SK-N-SH treated with all-trans-retinoic acid at 6 μM for 48 hours (cell line): Measurements from ENCODE around the gene FAM174B.

Experiments
- ATAC-seq: fragments of 200-7000 bp; cut with Tn5 transposase; 3 replicates; pipeline ENCODE4 v1.9.1; 2020; ENCODE audit warnings: mild to moderate bottlenecking, moderate library complexity
- ARNTL ChIP-seq: fragments of 450-650 bp; formaldehyde crosslinking; IDR thresholded peaks from 2 replicates; pipeline ENCODE4 v1.5.0; 2020; ENCODE audit warnings: low read depth, mild to moderate bottlenecking, moderate library complexity, borderline replicate concordance
- BACH2 ChIP-seq: fragments of 250-450 bp; sonication (Bioruptor Pico); IDR thresholded peaks from 2 replicates; pipeline ENCODE4 v1.9.0; 2021; ENCODE audit warnings: mild to moderate bottlenecking, borderline replicate concordance
- CSDC2 ChIP-seq: fragments of 250-450 bp; sonication (Bioruptor Pico); IDR thresholded peaks from 2 replicates; pipeline ENCODE4 v1.5.0; 2020; ENCODE audit warnings: mild to moderate bottlenecking, moderate library complexity
- CSRNP3 ChIP-seq: fragments of 250-450 bp; sonication (Bioruptor Pico); IDR thresholded peaks from 2 replicates; pipeline ENCODE4 v1.5.1; 2021; ENCODE audit warnings: mild to moderate bottlenecking, moderate library complexity
- GLIS3 ChIP-seq: fragments of 250-450 bp; sonication (Bioruptor Pico); IDR thresholded peaks from 2 replicates; pipeline ENCODE4 v1.5.0; 2020; ENCODE audit warnings: mild to moderate bottlenecking, moderate library complexity
- ISL1 ChIP-seq: fragments of 250-450 bp; sonication (Bioruptor Pico); IDR thresholded peaks from 2 replicates; pipeline ENCODE4 v2.1.2; 2022; ENCODE audit warnings: mild to moderate bottlenecking, moderate library complexity
- OSR1 ChIP-seq: fragments of 250-450 bp; sonication (Bioruptor Pico); IDR thresholded peaks from 2 replicates; pipeline ENCODE4 v1.8.0; 2022; ENCODE audit warnings: moderate library complexity, mild to moderate bottlenecking, inconsistent platforms
- PATZ1 ChIP-seq: fragments of 250-450 bp; sonication (Bioruptor Pico); IDR thresholded peaks from 2 replicates; pipeline ENCODE4 v1.8.0; 2020; ENCODE audit warnings: mild to moderate bottlenecking, moderate library complexity, borderline replicate concordance
- POU6F1 ChIP-seq: fragments of 250-450 bp; sonication (Bioruptor Pico); IDR thresholded peaks from 2 replicates; pipeline ENCODE4 v1.8.0; 2021; ENCODE audit warnings: low read depth, mild to moderate bottlenecking, moderate library complexity, borderline replicate concordance
- PPARA ChIP-seq: fragments of 250-450 bp; sonication (Bioruptor Pico); IDR thresholded peaks from 2 replicates; pipeline ENCODE4 v1.5.0; 2020; ENCODE audit warnings: mild to moderate bottlenecking, borderline replicate concordance
- RARB ChIP-seq: fragments of 250-450 bp; sonication (Bioruptor Pico); IDR thresholded peaks from 2 replicates; pipeline ENCODE4 v1.8.0; 2021; ENCODE audit warnings: mild to moderate bottlenecking, moderate library complexity
- SNAI2 ChIP-seq: fragments of 250-450 bp; sonication (Bioruptor Pico); IDR thresholded peaks from 2 replicates; pipeline ENCODE4 v1.5.0; 2020; ENCODE audit warnings: mild to moderate bottlenecking, moderate library complexity
- TCF4 ChIP-seq: fragments of 250-450 bp; sonication (Bioruptor Pico); IDR thresholded peaks from 2 replicates; pipeline ENCODE4 v1.8.0; 2021; ENCODE audit warnings: mild to moderate bottlenecking, moderate library complexity, borderline replicate concordance
- TOX ChIP-seq: fragments of 250-450 bp; sonication (Bioruptor Pico); IDR thresholded peaks from 2 replicates; pipeline ENCODE4 v1.8.0; 2021; ENCODE audit warnings: mild to moderate bottlenecking, moderate library complexity, borderline replicate concordance
- TSHZ2 ChIP-seq: fragments of 250-450 bp; sonication (Bioruptor Pico); IDR thresholded peaks from 2 replicates; pipeline ENCODE4 v1.5.0; 2020; ENCODE audit warnings: mild to moderate bottlenecking, moderate library complexity
- ZC3H10 ChIP-seq: fragments of 250-450 bp; sonication (Bioruptor Pico); IDR thresholded peaks from 2 replicates; pipeline ENCODE4 v1.5.1; 2021; ENCODE audit warnings: mild to moderate bottlenecking, moderate library complexity
- ZFP3 ChIP-seq: fragments of 250-450 bp; sonication (Bioruptor Pico); IDR thresholded peaks from 2 replicates; pipeline ENCODE4 v1.5.0; 2020; ENCODE audit warnings: mild to moderate bottlenecking, moderate library complexity
- ZFP30 ChIP-seq: fragments of 450-650 bp; formaldehyde crosslinking; IDR thresholded peaks from 2 replicates; pipeline ENCODE4 v1.5.0; 2022; ENCODE audit warnings: mild to moderate bottlenecking, moderate library complexity
- ZNF565 ChIP-seq: fragments of 450-650 bp; formaldehyde crosslinking; conservative IDR thresholded peaks from 2 replicates; pipeline ENCODE4 v1.5.0; 2020; ENCODE audit warnings: low read depth, mild to moderate bottlenecking, moderate library complexity
- ZNF70 ChIP-seq: fragments of 450-650 bp; formaldehyde crosslinking; IDR thresholded peaks from 2 replicates; pipeline ENCODE4 v1.5.0; 2020; ENCODE audit warnings: mild to moderate bottlenecking, moderate library complexity
- ZNF8 ChIP-seq: fragments of 450-650 bp; formaldehyde crosslinking; IDR thresholded peaks from 2 replicates; pipeline ENCODE4 v1.5.0; 2020; ENCODE audit warnings: mild to moderate bottlenecking, moderate library complexity

Gene FAM174B

GRCh38 chr15:92616621-92617548 lies 38.7 kb downstream of the FAM174B start:
- TF ChIP-seq SNAI2 (CRISPR knock-in tag): no peak
- TF ChIP-seq PATZ1 (CRISPR knock-in tag): no peak
- no peak for TF ChIP-seq CSRNP3 (CRISPR knock-in tag)
- no peak for TF ChIP-seq ZNF8 (CRISPR knock-in tag)
- no peak for TF ChIP-seq ISL1 (CRISPR knock-in tag)
- no peak for ATAC-seq

GRCh38 chr15:92614791-92615785 lies 40.5 kb downstream of the FAM174B start:
- no peak for ATAC-seq
- TF ChIP-seq CSDC2: no peak
- no peak for TF ChIP-seq TOX (CRISPR knock-in tag)
- TF ChIP-seq ZFP3: no peak
- no peak for TF ChIP-seq BACH2
- no peak for TF ChIP-seq POU6F1
- TF ChIP-seq RARB (CRISPR knock-in tag): no peak
- no peak for TF ChIP-seq ZNF70 (CRISPR knock-in tag)
- TF ChIP-seq GLIS3: no peak
- no peak for TF ChIP-seq ZNF565 (CRISPR knock-in tag)
- no peak for TF ChIP-seq OSR1 (CRISPR knock-in tag)
- no peak for TF ChIP-seq SNAI2 (CRISPR knock-in tag)
- no peak for TF ChIP-seq ISL1 (CRISPR knock-in tag)
- TF ChIP-seq PPARA (CRISPR knock-in tag): no peak
- TF ChIP-seq TSHZ2 (CRISPR knock-in tag): no peak
- TF ChIP-seq TCF4 (CRISPR knock-in tag): no peak
- TF ChIP-seq ZNF8 (CRISPR knock-in tag): no peak
- no peak for TF ChIP-seq ZC3H10 (CRISPR knock-in tag)
- TF ChIP-seq ZFP30: no peak
- no peak for TF ChIP-seq ARNTL
- TF ChIP-seq CSRNP3 (CRISPR knock-in tag): no peak
